ENCODE results near the gene SMAGP. TPM values are rescaled to one million over a fixed set of nuclear protein-coding genes. Genes with fewer than 3 reads are reported as not detected.
"Not testable (repeated sequence)": the region's sequence is repeated elsewhere in the genome, so short reads cannot be mapped to it uniquely, and the experiment has no call there.

Gene SMAGP
- total and polyA plus RNA-seq, 2 of the 13 experiments (the other 11 are each of a cell fraction or from before 2014, with no cell fraction given), result 9.2 TPM

DNA sequence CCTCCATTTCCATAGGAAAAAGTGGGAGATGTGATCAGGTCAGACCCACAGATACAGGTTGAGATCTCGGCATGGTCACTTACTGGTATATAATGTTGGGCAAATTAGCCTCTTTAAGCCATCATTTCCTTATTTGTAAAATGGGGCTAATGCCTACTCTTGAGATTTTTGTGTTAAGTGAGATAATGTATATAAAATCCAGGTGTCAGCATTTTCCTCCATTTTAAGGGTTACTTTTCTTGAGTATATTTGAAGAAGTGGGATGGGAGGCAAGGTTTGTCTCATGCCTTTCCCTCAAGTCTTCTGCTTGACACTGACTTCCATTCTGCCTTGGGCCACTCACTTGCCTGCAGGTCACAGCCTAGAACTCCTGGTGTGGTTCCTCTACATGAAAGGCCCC is 42.3 kb downstream of the SMAGP start:
- no peak for FAIRE-seq
- Histone ChIP-seq H3K4me2 (ENCODE audit: low read depth, low read length) (no peak overlapping the region), H3K9me3 (ENCODE audit: low read length) (no peaks in the 10 kb centered on the region), H3K9ac (ENCODE audit: insufficient read depth, low read depth, low read length) (no peak overlapping the region), H3K4me3 (replicated peaks in 1 of 3; ENCODE audit: insufficient read depth in 1 of 3, low read depth in 2 of 3, low read length in 3 of 3) (no peak overlapping the region), H3K36me3 (replicated peaks in 1 of 2; ENCODE audit: control insufficient read depth in 1 of 2, insufficient read depth in 2 of 2, low read length in 2 of 2) (no peaks in the 10 kb centered on the region), H4K20me1 (ENCODE audit: insufficient read depth, low read length) (no peaks in the 10 kb centered on the region), H3K27ac (ENCODE audit: extremely low read length, insufficient read depth, low read length) (no peak overlapping the region), H3K4me1 (ENCODE audit: insufficient read depth, low read length) (peaks cover 10% of the 10 kb centered on the region; the same call in 1 of the 2 replicates), H2AFZ (ENCODE audit: low read length) (no peak overlapping the region), H3K27me3 (ENCODE audit: control insufficient read depth in 1 of 2, insufficient read depth in 2 of 2, low read length in 2 of 2) (no peaks in the 10 kb centered on the region), H3K79me2 (ENCODE audit: insufficient read depth, low read length) (no peaks in the 10 kb centered on the region)
- no peak for DNase-seq (ENCODE audit: low spot score)
- intact Hi-C loops (cut with micrococcal nuclease; ENCODE audit: unreplicated experiment), result no loop called here
- ChIA-PET CTCF (ENCODE audit: low intra/inter-chr PET ratio, low total read pairs) (no interaction called here), POLR2A (no interaction called here)
- 58% methylated on average over 1 of the region's 1 CpG for WGBS (ENCODE audit: low lambda C conversion rate)
- no peak for ATAC-seq
- in situ Hi-C loops (cut with HindIII; ENCODE audit: extremely low pct_ligation_motif_present, low pct_unique_long_range_greater_than_20kb), result no loop called here
- no peak for TF ChIP-seq GTF3A (CRISPR knock-in tag; conservative IDR thresholded peaks at IDR 0.05)
- TF ChIP-seq MAFF (IDR thresholded peaks at IDR 0.05; ENCODE audit: low read depth, low read length), result peak; percentile 81
- TF ChIP-seq MTA3 (CRISPR knock-in tag; IDR thresholded peaks at IDR 0.05), result no peak
- no peak for TF ChIP-seq GFI1 (CRISPR knock-in tag; IDR thresholded peaks at IDR 0.05; ENCODE audit: borderline replicate concordance)
- TF ChIP-seq MAFK (conservative IDR thresholded peaks at IDR 0.05 in 1 of 2, IDR thresholded peaks at IDR 0.05 in 1 of 2; ENCODE audit: low read length in 2 of 2), result peak; percentile 73 to 82
- no TSS peak for BruUV-seq (replicated peaks)

- 87% methylated on average over 5 of the region's 5 CpGs for WGBS (ENCODE audit: low lambda C conversion rate)
- H2AFZ ChIP-seq (ENCODE audit: low read length); H3K9ac ChIP-seq (ENCODE audit: insufficient read depth, low read depth, low read length); H3K36me3 ChIP-seq (replicated peaks in 1 of 2; ENCODE audit: control insufficient read depth in 1 of 2, insufficient read depth in 2 of 2, low read length in 2 of 2); H3K4me3 ChIP-seq (replicated peaks in 1 of 3; ENCODE audit: insufficient read depth in 1 of 3, low read depth in 2 of 3, low read length in 3 of 3); H3K4me2 ChIP-seq (ENCODE audit: low read depth, low read length); H4K20me1 ChIP-seq (ENCODE audit: insufficient read depth, low read length); intact Hi-C loops (cut with micrococcal nuclease; ENCODE audit: unreplicated experiment); H3K9me3 ChIP-seq (ENCODE audit: low read length); POLR2A ChIA-PET; DNase-seq (ENCODE audit: low spot score); in situ Hi-C loops (cut with HindIII; ENCODE audit: extremely low pct_ligation_motif_present, low pct_unique_long_range_greater_than_20kb); FAIRE-seq; BruUV-seq (replicated peaks); H3K79me2 ChIP-seq (ENCODE audit: insufficient read depth, low read length); CTCF ChIA-PET (ENCODE audit: low intra/inter-chr PET ratio, low total read pairs); H3K27me3 ChIP-seq (ENCODE audit: control insufficient read depth in 1 of 2, insufficient read depth in 2 of 2, low read length in 2 of 2); ATAC-seq; H3K27ac ChIP-seq (ENCODE audit: extremely low read length, insufficient read depth, low read length): not testable (repeated sequence)
- peaks cover 10% of the 10 kb centered on the region; the same call in 1 of the 2 replicates for H3K4me1 ChIP-seq (ENCODE audit: insufficient read depth, low read length)
Measured at GRCh38 chr12:51227112-51227511, 43.1 kb downstream of the SMAGP start.

Data from HepG2 (cell line).